Tibial artery (tissue), 4 donors: ENCODE data around the gene ITGB4.

Experiments
- DNase-seq, 2 donors: peaks; one replicate each; pipeline ENCODE4 v3.0.0-alpha.2; 2019
- H3K27ac ChIP-seq, 2 donors: fragments of 200-600 bp; sonication (generic) in 1 of 2; 1 replicate in 1 of 2; 2 replicates in 1 of 2; pipeline ENCODE4 v1.5.1; 2018 to 2019; ENCODE audit warnings: mild to moderate bottlenecking in 1 of 2
- H3K27me3 ChIP-seq, 2 donors: fragments of 200-600 bp; sonication (generic) in 1 of 2; one replicate each; pipeline versions ENCODE4 v1.5.1 to v1.6.0; 2016 to 2019
- H3K36me3 ChIP-seq, 3 donors: fragments of 200-600 bp; sonication (generic) in 2 of 3; one replicate each; pipeline ENCODE4 v1.5.1; 2016 to 2019; ENCODE audit warnings: mild to moderate bottlenecking in 2 of 3
- H3K4me1 ChIP-seq, 4 donors: fragments of 200-600 bp; sonication (generic) in 2 of 4; 1 replicate in 3 of 4; 2 replicates in 1 of 4; pipeline ENCODE4 v1.5.1; 2016 to 2019
- H3K4me3 ChIP-seq, 2 donors: fragments of 200-600 bp; sonication (generic) in 1 of 2; 1 replicate in 1 of 2; 2 replicates in 1 of 2; pipeline ENCODE4 v1.5.1; 2018 to 2019; ENCODE audit warnings: mild to moderate bottlenecking in 2 of 2
- H3K9me3 ChIP-seq, 3 donors: fragments of 200-600 bp; sonication (generic) in 1 of 3; one replicate each; pipeline ENCODE4 v1.5.1; 2016 to 2019
- CTCF ChIP-seq, 2 experiments: fragments of 200-600 bp in 1 of 2; fragments of 450-650 bp in 1 of 2; IDR thresholded peaks; one replicate each; pipeline ENCODE4 v1.5.1; 2017 to 2019; ENCODE audit warnings: antibody characterized with exemption in 2 of 2, mild to moderate bottlenecking in 1 of 2, moderate library complexity in 1 of 2
- intact Hi-C: fragments of 100-400 bp; cut with DNase I; formaldehyde crosslinking; loops from one replicate; pipeline ENCODE4 v1.15.0; 2023; ENCODE audit warnings: low total_unique reads

The ITGB4 gene

GRCh38 chr17:75742337-75742736 lies 21.1 kb downstream of the ITGB4 start:
- Histone ChIP-seq H3K27ac (no peak overlapping the region), H3K36me3 (peaks cover 0 to 84% (median 0%) of the 10 kb centered on the region in 3 donors), H3K4me1 (no peaks in the 10 kb centered on the region), H3K4me3 (no peak overlapping the region), H3K27me3 (peaks cover 0 to 15% of the 10 kb centered on the region in 2 donors), H3K9me3 (no peaks in the 10 kb centered on the region)
- no peak for DNase-seq
- TF ChIP-seq CTCF (IDR thresholded peaks at IDR 0.05): no peak
- intact Hi-C loops: loop anchor here (5.0 kb wide), 1 partner anchor 60 kb away; no protein-coding TSS in a partner anchor

- Histone ChIP-seq H3K36me3 (peaks cover 0 to 73% (median 0%) of the 10 kb centered on the region in 3 donors), H3K27ac (no peak overlapping the region), H3K4me1 (peaks cover 0 to 5% (median 1%) of the 10 kb centered on the region in 4 donors), H3K27me3 (peaks cover 0 to 4% of the 10 kb centered on the region in 2 donors), H3K9me3 (no peaks in the 10 kb centered on the region), H3K4me3 (no peak overlapping the region)
- TF ChIP-seq CTCF (IDR thresholded peaks at IDR 0.05): no peak
- no peak for DNase-seq
- intact Hi-C loops: loop anchor here (5.0 kb wide), 1 partner anchor 61 kb away; no protein-coding TSS in a partner anchor
These were observed 22.5 kb downstream of the ITGB4 start for GRCh38 chr17:75743625-75744206.

GRCh38 chr17:75748706-75749105 lies 27.4 kb downstream of the ITGB4 start:
- intact Hi-C loops: loop anchor here (2.0 kb wide), 1 partner anchor 116 kb away; the partner anchor contains the start of gene SMIM5
- H3K27ac ChIP-seq: no peak overlapping the region
- TF ChIP-seq CTCF (IDR thresholded peaks at IDR 0.05): no peak
- no peaks in the 10 kb centered on the region for H3K27me3 ChIP-seq
- no peaks in the 10 kb centered on the region for H3K9me3 ChIP-seq
- H3K4me3 ChIP-seq: no peak overlapping the region
- no peak for DNase-seq
- H3K36me3 ChIP-seq: peaks cover 0 to 70% (median 0%) of the 10 kb centered on the region in 3 donors
- H3K4me1 ChIP-seq: peaks cover 0 to 21% (median 14%) of the 10 kb centered on the region in 4 donors

GRCh38 chr17:75749545-75750389 lies 28.5 kb downstream of the ITGB4 start:
- Histone ChIP-seq H3K4me3 (peak overlapping the region in 1 of 2 donors; percentile 27), H3K4me1 (peaks cover 0 to 31% (median 22%) of the 10 kb centered on the region in 4 donors), H3K9me3 (no peaks in the 10 kb centered on the region), H3K27ac (peak overlapping the region; percentile 21 to 51), H3K36me3 (peaks cover 0 to 71% (median 0%) of the 10 kb centered on the region in 3 donors), H3K27me3 (no peaks in the 10 kb centered on the region)
- peak; percentile 87 to 91 for DNase-seq
- intact Hi-C loops: loop anchor here (2.0 to 5.0 kb wide), 2 partner anchors 77 to 117 kb away; partner anchors contain the start of gene SMIM5
- TF ChIP-seq CTCF (IDR thresholded peaks at IDR 0.05): peak; percentile 91 to 92

GRCh38 chr17:75750661-75751423 lies 29.6 kb downstream of the ITGB4 start:
- Histone ChIP-seq H3K4me3 (no peak overlapping the region), H3K27me3 (no peaks in the 10 kb centered on the region), H3K4me1 (peaks cover 0 to 31% (median 22%) of the 10 kb centered on the region in 4 donors), H3K27ac (no peak overlapping the region), H3K36me3 (peaks cover 0 to 71% (median 0%) of the 10 kb centered on the region in 3 donors), H3K9me3 (no peaks in the 10 kb centered on the region)
- no peak for DNase-seq
- no peak for TF ChIP-seq CTCF (IDR thresholded peaks at IDR 0.05)
- intact Hi-C loops: loop anchor here (5.0 kb wide), 1 partner anchor 79 kb away; no protein-coding TSS in a partner anchor
